B cell (primary cell): ENCODE data around the gene APOO. TPM values are rescaled to one million over a fixed set of nuclear protein-coding genes. Genes with fewer than 3 reads are reported as not detected.

Source experiments
- ATAC-seq: fragments of 200-7000 bp; cut with Tn5 transposase; one replicate; pipeline ENCODE4 v1.10.0; 2021; ENCODE audit warnings: low read depth, mild to moderate bottlenecking, moderate number of reproducible peaks, moderate library complexity
- CTCF ChIA-PET: fragments of 350-600 bp; sonication (Branson Sonifier 250); formaldehyde crosslinking; loops from one replicate; lab custom pipeline; 2021; ENCODE audit warnings: antibody characterized with exemption, inconsistent platforms; lab: Charles Lee
- POLR2A ChIA-PET: fragments of 350-600 bp; sonication (Branson Sonifier 250); formaldehyde crosslinking; loops from one replicate; lab custom pipeline; 2021; ENCODE audit warnings: antibody characterized with exemption; lab: Charles Lee
- DNase-seq: peaks from one replicate; pipeline ENCODE4 v3.0.0; 2013
- H2AFZ ChIP-seq: 2 replicates; pipeline ENCODE4 v1.6.1; 2012; ENCODE audit warnings: mild to moderate bottlenecking, low read depth, low read length; ENCODE audit not compliant: insufficient read depth, poor library complexity, severe bottlenecking
- H3K27ac ChIP-seq, 2 donors: 1 replicate in 1 of 2; 2 replicates in 1 of 2; pipeline ENCODE4 v1.5.1; 2012 to 2013; ENCODE audit warnings: low read length in 2 of 2, mild to moderate bottlenecking in 2 of 2, moderate library complexity in 1 of 2
- H3K27me3 ChIP-seq, 4 experiments: fragments of 200-600 bp in 1 of 4; sonication (generic) in 1 of 4; replicated peaks in 1 of 4; 1 replicate in 2 of 4; 2 replicates in 2 of 4; pipeline versions ENCODE4 v1.6.1 to v1.7.0; 2013 to 2016; ENCODE audit warnings: low read length in 3 of 4, mild to moderate bottlenecking in 2 of 4, mixed read lengths in 1 of 4, moderate library complexity in 1 of 4; ENCODE audit not compliant: insufficient read depth in 4 of 4, control insufficient read depth in 3 of 4; ENCODE audit errors: control extremely low read depth in 1 of 4
- H3K36me3 ChIP-seq, 2 experiments: replicated peaks in 1 of 2; 1 replicate in 1 of 2; 2 replicates in 1 of 2; pipeline versions ENCODE4 v1.6.1 to v1.7.1; 2013; ENCODE audit warnings: low read length in 1 of 2; ENCODE audit not compliant: insufficient read depth in 2 of 2, control insufficient read depth in 1 of 2; ENCODE audit errors: control extremely low read depth in 1 of 2, extremely low read depth in 1 of 2
- H3K4me1 ChIP-seq, 2 donors: fragments of 200-600 bp in 1 of 2; sonication (generic) in 1 of 2; 1 replicate in 1 of 2; 2 replicates in 1 of 2; pipeline versions ENCODE4 v1.5.1 to v1.6.1; 2013 to 2017; ENCODE audit warnings: low read length in 2 of 2; ENCODE audit not compliant: control insufficient read depth in 2 of 2, insufficient read depth in 2 of 2
- H3K4me2 ChIP-seq: replicated peaks from 2 replicates; pipeline ENCODE3; 2012; ENCODE audit warnings: mild to moderate bottlenecking, low read depth, low read length; ENCODE audit not compliant: poor library complexity, severe bottlenecking
- H3K4me3 ChIP-seq, 5 experiments: fragments of 200-600 bp in 1 of 5; sonication (generic) in 1 of 5; 1 replicate in 3 of 5; 2 replicates in 2 of 5; pipeline versions ENCODE4 v1.5.1 to v1.7.0; 2011 to 2016; ENCODE audit warnings: low read length in 4 of 5, mild to moderate bottlenecking in 4 of 5, low read depth in 2 of 5, control low read depth in 1 of 5, moderate library complexity in 1 of 5; ENCODE audit not compliant: insufficient read depth in 1 of 5; ENCODE audit errors: control extremely low read depth in 1 of 5, extremely low read depth in 1 of 5
- H3K79me2 ChIP-seq: fragments of 200-600 bp; sonication (generic); one replicate; pipeline ENCODE4 v1.6.0; 2016; ENCODE audit warnings: low read length; ENCODE audit not compliant: control insufficient read depth, insufficient read depth
- H3K9ac ChIP-seq: fragments of 200-600 bp; sonication (generic); 2 replicates; pipeline ENCODE4 v1.6.1; 2017; ENCODE audit warnings: mild to moderate bottlenecking, low read length, moderate library complexity
- H3K9me3 ChIP-seq, 3 donors: one replicate each; pipeline versions ENCODE4 v1.6.1 to v1.7.1; 2013; ENCODE audit warnings: low read length in 2 of 3; ENCODE audit not compliant: control insufficient read depth in 2 of 3, insufficient read depth in 1 of 3; ENCODE audit errors: control extremely low read depth in 1 of 3
- H4K20me1 ChIP-seq: 2 replicates; pipeline ENCODE4 v1.6.0; 2012; ENCODE audit warnings: mild to moderate bottlenecking, low read length; ENCODE audit not compliant: insufficient read depth, control insufficient read depth, poor library complexity, severe bottlenecking
- H3K27ac Mint-ChIP-seq: one replicate; pipeline ENCODE4 v1.8.0; 2021; ENCODE audit warnings: mixed read lengths
- H3K27me3 Mint-ChIP-seq: one replicate; pipeline ENCODE4 v1.8.0; 2021; ENCODE audit warnings: mixed read lengths
- H3K4me1 Mint-ChIP-seq: one replicate; pipeline ENCODE4 v1.8.0; 2021; ENCODE audit warnings: mixed read lengths
- H3K4me3 Mint-ChIP-seq: one replicate; pipeline ENCODE4 v1.8.0; 2021; ENCODE audit warnings: mixed read lengths
- H3K9me3 Mint-ChIP-seq: one replicate; pipeline ENCODE4 v1.8.0; 2022; ENCODE audit warnings: mixed read lengths; ENCODE audit not compliant: insufficient read depth
- CTCF ChIP-seq: fragments of 200-600 bp; IDR thresholded peaks from one replicate; pipeline ENCODE4 v1.8.0; 2022; ENCODE audit warnings: antibody characterized with exemption, mild to moderate bottlenecking
- EZH2 ChIP-seq: IDR thresholded peaks from 2 replicates; pipeline ENCODE4 v1.6.1; 2012; ENCODE audit warnings: borderline replicate concordance, low read depth, mild to moderate bottlenecking, moderate library complexity, low read length; ENCODE audit not compliant: insufficient read depth, poor library complexity, severe bottlenecking
- WGBS: methylation state at CpG from one replicate; pipeline ENCODE4 v1.1.5; 2013; ENCODE audit warnings: missing lambda C conversion rate; ENCODE audit not compliant: insufficient coverage; 5-methylcytosine and 5-hydroxymethylcytosine counted together
- intact Hi-C: fragments of 100-400 bp; cut with micrococcal nuclease; formaldehyde crosslinking; loops from one replicate; pipeline ENCODE4 v1.10.0; 2022
- polyA plus RNA-seq: library from polyadenylated mRNA; depleted of rRNA; stranded (reverse); fragments of >200 nt; gene quantifications from 2 replicates; pipeline ENCODE4 v1.2.3, GENCODE V29; 2012
- total RNA-seq, 2 donors: library from RNA; stranded (reverse); fragments of 120-200 nt in 1 of 2; gene quantifications; 1 replicate in 1 of 2; 2 replicates in 1 of 2; pipeline versions ENCODE4 v1.2.3 to v1.2.4, GENCODE V29; 2013 to 2022

APOO gene
- total and polyA plus RNA-seq, 2 donors (not counting 1 experiment from before 2014, with no cell fraction given) = 4.7 to 7.2 TPM

- 0% methylated on average over 4 of the region's 12 CpGs for WGBS
- H2AFZ ChIP-seq = peak overlapping the region; percentile 74
- intact Hi-C loops = loop anchor here (1.0 to 10.0 kb wide), 3 partner anchors 124 to 245 kb away; partner anchors contain the start of genes PRDX4 and SAT1
- Mint-ChIP-seq H3K9me3 (no peaks in the 10 kb centered on the region), H3K4me3 (peak overlapping the region; percentile 88), H3K4me1 (peaks cover 17% of the 10 kb centered on the region), H3K27me3 (no peaks in the 10 kb centered on the region), H3K27ac (peak overlapping the region; percentile 81)
- H3K4me3 ChIP-seq = peak overlapping the region in 4 of 5 experiments; percentile 60 to 73 (median 60)
- peak overlapping the region; percentile 71 for H3K9ac ChIP-seq
- H3K27ac ChIP-seq = peak overlapping the region; percentile 77 to 91
- H3K36me3 ChIP-seq = no peaks in the 10 kb centered on the region
- H3K4me2 ChIP-seq = peak overlapping the region; percentile 80
- no peaks in the 10 kb centered on the region for H4K20me1 ChIP-seq
- no peak for DNase-seq
- no peaks in the 10 kb centered on the region for H3K27me3 ChIP-seq
- H3K9me3 ChIP-seq = no peaks in the 10 kb centered on the region
- no peak for ATAC-seq
- TF ChIP-seq EZH2 = no peak
- no peak for TF ChIP-seq CTCF
- ChIA-PET CTCF (interaction anchor here (0.7 to 4.0 kb wide), 6 partner anchors 48 to 336 kb away, joined by 3 to 35 read pairs (median 4); partner anchors contain the start of genes EIF2S3, KLHL15 and PRDX4), POLR2A (interaction anchor here (1.0 to 2.2 kb wide), 3 partner anchors 119 to 147 kb away, joined by 5 to 11 read pairs (median 8); partner anchors contain the start of gene SAT1)
- H3K79me2 ChIP-seq = no peaks in the 10 kb centered on the region
- peaks cover 7 to 18% of the 10 kb centered on the region in 2 donors for H3K4me1 ChIP-seq
Observed at GRCh38 chrX:23907111-23907497, 634 bp downstream of the APOO start.

GRCh38 chrX:23904096-23904495, 3.6 kb downstream of the APOO start:
- H3K27ac Mint-ChIP-seq = peak overlapping the region; percentile 46
- WGBS = 100% methylated on average over 1 of the region's 2 CpGs
- H3K9me3 Mint-ChIP-seq = no peaks in the 10 kb centered on the region
- CTCF ChIA-PET = interaction anchor here (0.6 to 4.2 kb wide), 5 partner anchors 121 to 1919 kb away, joined by 3 to 91 read pairs (median 6); partner anchors contain the start of gene SAT1
- peaks cover 10 to 25% of the 10 kb centered on the region in 2 donors for H3K4me1 ChIP-seq
- no peaks in the 10 kb centered on the region for H3K79me2 ChIP-seq
- H3K9me3 ChIP-seq = no peaks in the 10 kb centered on the region
- H3K36me3 ChIP-seq = no peaks in the 10 kb centered on the region
- no peaks in the 10 kb centered on the region for H4K20me1 ChIP-seq
- POLR2A ChIA-PET = no interaction called here
- ATAC-seq (no peak), DNase-seq (no peak)
- H3K27ac ChIP-seq = no peak overlapping the region
- no peak overlapping the region for H3K4me3 ChIP-seq
- H3K4me3 Mint-ChIP-seq = no peak overlapping the region
- H3K27me3 ChIP-seq = no peaks in the 10 kb centered on the region
- TF ChIP-seq EZH2 = no peak
- TF ChIP-seq CTCF = no peak
- H3K4me1 Mint-ChIP-seq = peaks cover 17% of the 10 kb centered on the region
- no peak overlapping the region for H3K9ac ChIP-seq
- no peak overlapping the region for H2AFZ ChIP-seq
- intact Hi-C loops = loop anchor here (5.0 to 10.0 kb wide), 2 partner anchors 162 to 239 kb away; partner anchors contain the start of genes ACOT9 and PRDX4
- no peak overlapping the region for H3K4me2 ChIP-seq
- H3K27me3 Mint-ChIP-seq = no peaks in the 10 kb centered on the region
